Fibroblast of villous mesenchyme (primary cell): Measurements from ENCODE around the gene HPCAL1. TPM values are rescaled to one million over a fixed set of nuclear protein-coding genes. Genes with fewer than 3 reads are reported as not detected.

Experiments
- DNase-seq: peaks from one replicate; pipeline ENCODE4 v3.0.0-alpha.2; 2010; ENCODE audit warnings: low read depth
- H3K4me3 ChIP-seq: 2 replicates; pipeline ENCODE4 v1.5.1; 2011; ENCODE audit warnings: low read depth, mild to moderate bottlenecking, low read length
- CTCF ChIP-seq: IDR thresholded peaks from 2 replicates; pipeline ENCODE4 v1.5.1; 2012; ENCODE audit warnings: low read depth, mild to moderate bottlenecking, low read length; ENCODE audit not compliant: insufficient read depth
- total RNA-seq: library from RNA; depleted of rRNA; stranded (reverse); fragments of >200 nt; gene quantifications from 2 replicates; pipeline ENCODE4 v1.2.3, GENCODE V29; 2012

HPCAL1 gene
- total RNA-seq, 1 donor = 60.0 TPM

GRCh38 chr2:10392100-10392499 is 89.4 kb downstream of the HPCAL1 start:
- no peak overlapping the region for H3K4me3 ChIP-seq
- no peak for DNase-seq
- no peak for TF ChIP-seq CTCF

- DNase-seq = no peak
- TF ChIP-seq CTCF = no peak
- H3K4me3 ChIP-seq = no peak overlapping the region
These were observed 89.8 kb downstream of the HPCAL1 start for GRCh38 chr2:10392548-10392947.

GRCh38 chr2:10392951-10393639 is 90.4 kb downstream of the HPCAL1 start:
- H3K4me3 ChIP-seq = no peak overlapping the region
- no peak for DNase-seq
- no peak for TF ChIP-seq CTCF

- no peak for DNase-seq
- no peak for TF ChIP-seq CTCF
- no peak overlapping the region for H3K4me3 ChIP-seq
These were observed 90.9 kb downstream of the HPCAL1 start for GRCh38 chr2:10393640-10393982.

GRCh38 chr2:10395893-10396292 is 93.2 kb downstream of the HPCAL1 start:
- no peak for TF ChIP-seq CTCF
- DNase-seq = no peak

GRCh38 chr2:10396464-10396863 is 93.8 kb downstream of the HPCAL1 start:
- DNase-seq = no peak
- no peak overlapping the region for H3K4me3 ChIP-seq
- no peak for TF ChIP-seq CTCF

More at GRCh38 chr2:10395893-10396292, 93.2 kb downstream of the HPCAL1 start:
- H3K4me3 ChIP-seq = no peak overlapping the region

- DNase-seq = no peak
- TF ChIP-seq CTCF = no peak
- H3K4me3 ChIP-seq = no peak overlapping the region
These were observed 94.7 kb downstream of the HPCAL1 start for GRCh38 chr2:10397297-10397875.
